A673 (cell line): Measurements from ENCODE around the gene HIBADH.

Source experiments
- CTCF ChIP-seq: fragments of 300-800, 200-600 bp; sonication (generic); conservative IDR thresholded peaks from 2 replicates; pipeline ENCODE4 v1.5.1; 2017; ENCODE audit warnings: low read depth, mild to moderate bottlenecking, antibody characterized with exemption, low read length, moderate library complexity, mixed read lengths
- EZH2 ChIP-seq: fragments of 200-600 bp; sonication (generic); IDR thresholded peaks from 2 replicates; pipeline ENCODE4 v1.6.1; 2017; ENCODE audit warnings: borderline replicate concordance, low read depth, mild to moderate bottlenecking, mixed read lengths, antibody characterized with exemption, low read length; ENCODE audit not compliant: poor library complexity, severe bottlenecking

- TF ChIP-seq CTCF: peak; percentile 49
- TF ChIP-seq EZH2: no peak
Measured at GRCh38 chr7:27689591-27690164, 27.0 kb upstream of the HIBADH start.
